Glutamatergic neuron (in vitro differentiated cells): ENCODE results near the gene PRF1. TPM values are rescaled to one million over a fixed set of nuclear protein-coding genes. Genes with fewer than 3 reads are reported as not detected.
A peak's percentile ranks its signal among the peaks of the same experiment; 100 is the strongest.

Source experiments
- DNase-seq: peaks from one replicate; pipeline ENCODE4 v3.0.0; 2022
- H3K27ac Mint-ChIP-seq: one replicate; pipeline ENCODE4 v1.8.0; 2020; ENCODE audit warnings: mild to moderate bottlenecking, mixed read lengths, inconsistent platforms; ENCODE audit not compliant: unreplicated experiment
- H3K27me3 Mint-ChIP-seq: one replicate; pipeline ENCODE4 v1.8.0; 2020; ENCODE audit warnings: mild to moderate bottlenecking, moderate library complexity, mixed read lengths, inconsistent platforms; ENCODE audit not compliant: unreplicated experiment
- H3K36me3 Mint-ChIP-seq: one replicate; pipeline ENCODE4 v1.8.0; 2020; ENCODE audit warnings: mild to moderate bottlenecking, mixed read lengths, inconsistent platforms; ENCODE audit not compliant: unreplicated experiment
- H3K4me1 Mint-ChIP-seq: one replicate; pipeline ENCODE4 v1.8.0; 2020; ENCODE audit warnings: mild to moderate bottlenecking, low read depth, mixed read lengths, inconsistent platforms; ENCODE audit not compliant: unreplicated experiment
- H3K4me3 Mint-ChIP-seq: one replicate; pipeline ENCODE4 v1.8.0; 2020; ENCODE audit warnings: mild to moderate bottlenecking, mixed read lengths, inconsistent platforms; ENCODE audit not compliant: unreplicated experiment
- H3K9me3 Mint-ChIP-seq: one replicate; pipeline ENCODE4 v1.8.0; 2020; ENCODE audit warnings: mild to moderate bottlenecking, moderate library complexity, mixed read lengths, inconsistent platforms; ENCODE audit not compliant: unreplicated experiment
- total RNA-seq: library from RNA; stranded (reverse); fragmentation: NEBNext Ultra II Directional; extraction: Animal tissue kit (Norgen Biotek cat#: 25700); gene quantifications from one replicate; pipeline ENCODE4 v1.2.1, GENCODE V29; 2021; ENCODE audit not compliant: unreplicated experiment
- TF ChIP-seq, protein P1 (sequence below): fragments of 200-600 bp; sonication (generic); IDR thresholded peaks from one replicate; pipeline ENCODE4 v1.5.0; 2021; ENCODE audit not compliant: partially characterized antibody, unreplicated experiment

The PRF1 gene
- total RNA-seq, 1 donor from 2014 or later: 2.6 TPM

DNA sequence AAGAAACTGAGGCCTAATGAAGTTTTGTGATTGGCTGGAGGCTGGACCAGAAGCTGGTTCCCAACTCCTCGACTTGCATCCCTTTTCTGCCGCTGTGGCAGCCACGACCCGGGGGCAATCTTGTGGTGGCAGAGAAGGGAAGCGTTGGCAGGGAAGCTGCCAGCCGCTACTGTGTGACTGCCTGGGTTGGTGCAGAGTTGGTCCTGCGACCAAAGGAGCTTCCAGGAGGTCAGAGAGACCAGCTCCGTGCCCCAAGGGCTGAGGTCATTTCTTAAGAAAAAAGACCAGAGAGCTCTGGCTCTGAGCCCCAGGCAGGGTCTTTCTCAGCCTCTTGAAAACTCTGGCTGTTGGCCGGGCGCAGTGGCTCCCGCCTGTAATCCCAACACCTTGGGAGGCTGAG is 47.2 kb downstream of the PRF1 start:
- H3K4me1 Mint-ChIP-seq: peaks cover 37% of the 10 kb centered on the region
- TF ChIP-seq, protein P1, sequence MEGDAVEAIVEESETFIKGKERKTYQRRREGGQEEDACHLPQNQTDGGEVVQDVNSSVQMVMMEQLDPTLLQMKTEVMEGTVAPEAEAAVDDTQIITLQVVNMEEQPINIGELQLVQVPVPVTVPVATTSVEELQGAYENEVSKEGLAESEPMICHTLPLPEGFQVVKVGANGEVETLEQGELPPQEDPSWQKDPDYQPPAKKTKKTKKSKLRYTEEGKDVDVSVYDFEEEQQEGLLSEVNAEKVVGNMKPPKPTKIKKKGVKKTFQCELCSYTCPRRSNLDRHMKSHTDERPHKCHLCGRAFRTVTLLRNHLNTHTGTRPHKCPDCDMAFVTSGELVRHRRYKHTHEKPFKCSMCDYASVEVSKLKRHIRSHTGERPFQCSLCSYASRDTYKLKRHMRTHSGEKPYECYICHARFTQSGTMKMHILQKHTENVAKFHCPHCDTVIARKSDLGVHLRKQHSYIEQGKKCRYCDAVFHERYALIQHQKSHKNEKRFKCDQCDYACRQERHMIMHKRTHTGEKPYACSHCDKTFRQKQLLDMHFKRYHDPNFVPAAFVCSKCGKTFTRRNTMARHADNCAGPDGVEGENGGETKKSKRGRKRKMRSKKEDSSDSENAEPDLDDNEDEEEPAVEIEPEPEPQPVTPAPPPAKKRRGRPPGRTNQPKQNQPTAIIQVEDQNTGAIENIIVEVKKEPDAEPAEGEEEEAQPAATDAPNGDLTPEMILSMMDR: no peak
- H3K27me3 Mint-ChIP-seq: peaks cover 13% of the 10 kb centered on the region
- H3K27ac Mint-ChIP-seq: no peak overlapping the region
- H3K9me3 Mint-ChIP-seq: peaks cover 9% of the 10 kb centered on the region
- no peaks in the 10 kb centered on the region for H3K36me3 Mint-ChIP-seq
- no peak overlapping the region for H3K4me3 Mint-ChIP-seq
- no peak for DNase-seq

DNA sequence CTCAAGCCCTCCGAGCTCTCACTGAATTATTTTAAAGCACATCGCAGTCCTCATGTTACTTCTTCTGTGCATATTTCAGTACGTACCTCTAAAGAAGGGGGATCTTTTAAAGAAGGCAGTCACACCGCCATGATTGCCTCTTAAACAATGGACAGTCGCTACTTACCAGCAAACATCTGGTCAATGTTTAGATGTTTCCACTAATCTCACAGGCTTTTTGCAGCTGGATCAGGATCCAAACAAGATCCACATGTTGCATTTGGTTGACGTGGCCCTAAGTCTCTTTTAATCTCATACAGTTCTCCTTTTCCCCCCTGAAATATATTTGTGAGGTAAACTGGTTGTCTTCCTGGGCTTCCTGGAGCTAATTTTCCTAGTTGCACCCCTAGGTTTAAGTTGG is 50.0 kb downstream of the PRF1 start:
- Mint-ChIP-seq H3K4me1 (peaks cover 28% of the 10 kb centered on the region), H3K9me3 (peaks cover 6% of the 10 kb centered on the region), H3K27me3 (peaks cover 8% of the 10 kb centered on the region), H3K27ac (no peak overlapping the region), H3K36me3 (no peaks in the 10 kb centered on the region), H3K4me3 (no peak overlapping the region)
- TF ChIP-seq, protein P1: no peak
- DNase-seq: no peak

DNA sequence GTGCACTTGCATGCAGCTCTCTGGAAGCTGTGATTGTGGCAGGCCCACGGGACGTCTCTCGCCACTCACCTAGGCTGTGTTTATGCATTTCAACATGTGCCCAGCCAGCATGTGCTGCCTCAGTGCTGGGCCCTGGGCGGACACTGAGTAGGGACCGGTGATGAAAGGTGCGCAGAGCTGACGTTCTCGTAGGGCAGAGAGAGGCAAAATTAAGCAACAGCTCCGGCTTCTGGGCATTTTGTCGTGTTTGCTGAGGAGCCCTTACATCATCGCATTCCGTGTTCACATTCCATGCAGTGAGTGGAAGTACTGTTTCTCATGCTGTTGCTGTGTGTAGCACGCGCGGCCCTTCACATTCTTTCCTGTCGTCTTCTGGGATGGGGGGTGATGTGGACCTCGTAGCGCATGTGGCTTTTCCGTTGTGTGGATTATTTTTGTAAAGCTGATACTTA is 50.5 kb downstream of the PRF1 start:
- Mint-ChIP-seq H3K36me3 (no peaks in the 10 kb centered on the region), H3K27ac (no peak overlapping the region), H3K4me3 (no peak overlapping the region), H3K27me3 (peaks cover 8% of the 10 kb centered on the region), H3K9me3 (peaks cover 6% of the 10 kb centered on the region), H3K4me1 (peaks cover 24% of the 10 kb centered on the region)
- no peak for DNase-seq
- TF ChIP-seq, protein P1: no peak

DNA sequence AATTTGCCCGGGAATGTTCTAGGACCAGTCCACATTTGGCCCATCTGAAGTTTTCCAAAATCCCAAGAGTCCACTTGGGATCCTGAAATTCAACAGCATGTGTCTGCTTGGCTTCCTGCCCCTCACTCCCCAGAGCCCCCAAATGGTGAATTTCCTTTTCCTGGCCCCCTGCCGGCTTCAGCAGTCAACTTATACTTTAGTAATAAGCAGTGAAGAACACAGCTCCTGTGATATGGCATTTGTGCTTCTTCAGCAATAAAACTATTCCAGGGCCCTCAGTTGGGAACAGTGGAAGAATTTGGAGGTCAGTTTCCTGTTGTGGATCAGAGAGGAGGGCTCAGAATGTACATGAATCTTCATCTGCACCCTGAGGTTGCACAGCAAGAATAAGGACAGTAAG is 51.1 kb downstream of the PRF1 start:
- H3K4me3 Mint-ChIP-seq: no peak overlapping the region
- DNase-seq: no peak
- peaks cover 8% of the 10 kb centered on the region for H3K27me3 Mint-ChIP-seq
- no peak overlapping the region for H3K27ac Mint-ChIP-seq
- H3K4me1 Mint-ChIP-seq: peaks cover 23% of the 10 kb centered on the region
- TF ChIP-seq, protein P1: no peak
- peaks cover 6% of the 10 kb centered on the region for H3K9me3 Mint-ChIP-seq
- no peaks in the 10 kb centered on the region for H3K36me3 Mint-ChIP-seq

DNA sequence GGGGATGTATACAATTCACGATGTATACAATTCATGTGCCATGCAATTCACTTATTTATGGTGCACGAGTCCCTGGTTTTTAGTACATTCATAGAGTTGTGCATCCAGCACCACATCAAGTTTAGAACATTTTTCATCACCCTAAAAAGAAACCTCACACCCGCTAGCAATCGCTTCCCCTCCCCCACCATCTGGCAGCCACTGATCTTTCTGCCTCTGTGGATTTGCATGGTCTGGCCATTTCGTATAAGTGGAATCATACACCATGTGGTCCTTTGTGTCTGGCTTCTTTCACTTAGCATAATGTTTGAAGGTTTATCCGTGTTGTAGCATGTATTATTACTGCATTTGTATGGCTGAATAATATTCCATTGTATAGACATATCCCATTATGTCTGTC is 52.1 kb downstream of the PRF1 start:
- TF ChIP-seq, protein P1: no peak
- peak; percentile 44 for DNase-seq
- Mint-ChIP-seq H3K27me3 (peaks cover 8% of the 10 kb centered on the region), H3K4me3 (no peak overlapping the region), H3K27ac (no peak overlapping the region), H3K36me3 (no peaks in the 10 kb centered on the region), H3K9me3 (peaks cover 6% of the 10 kb centered on the region), H3K4me1 (peaks cover 23% of the 10 kb centered on the region)
